Fibroblast of upper back skin (primary cell): ENCODE measurements around the gene NET1.
"Not testable (repeated sequence)": the region's sequence is repeated elsewhere in the genome, so short reads cannot be mapped to it uniquely, and the experiment has no call there.

Source experiments
- DNase-seq: peaks from one replicate; pipeline ENCODE4 v3.0.0-alpha.2; 2013

Gene NET1

DNA sequence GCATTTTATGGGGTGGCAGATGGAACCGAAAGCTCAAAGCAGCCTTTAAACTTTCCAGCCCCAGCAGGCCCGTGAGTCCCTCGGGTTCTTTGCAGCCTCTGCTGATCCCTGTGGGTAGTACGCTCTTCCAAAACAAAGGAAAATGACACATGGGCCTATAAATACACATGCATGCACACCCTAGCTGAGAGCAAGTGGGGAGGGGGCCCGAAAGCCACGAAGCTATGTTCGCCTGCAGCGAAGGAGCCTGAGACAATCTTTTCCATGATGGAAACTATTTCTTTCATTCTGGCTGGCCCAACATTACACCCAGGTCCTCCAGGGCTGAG, 54.8 kb downstream of the NET1 start:
- peak; percentile 26 for DNase-seq

DNA sequence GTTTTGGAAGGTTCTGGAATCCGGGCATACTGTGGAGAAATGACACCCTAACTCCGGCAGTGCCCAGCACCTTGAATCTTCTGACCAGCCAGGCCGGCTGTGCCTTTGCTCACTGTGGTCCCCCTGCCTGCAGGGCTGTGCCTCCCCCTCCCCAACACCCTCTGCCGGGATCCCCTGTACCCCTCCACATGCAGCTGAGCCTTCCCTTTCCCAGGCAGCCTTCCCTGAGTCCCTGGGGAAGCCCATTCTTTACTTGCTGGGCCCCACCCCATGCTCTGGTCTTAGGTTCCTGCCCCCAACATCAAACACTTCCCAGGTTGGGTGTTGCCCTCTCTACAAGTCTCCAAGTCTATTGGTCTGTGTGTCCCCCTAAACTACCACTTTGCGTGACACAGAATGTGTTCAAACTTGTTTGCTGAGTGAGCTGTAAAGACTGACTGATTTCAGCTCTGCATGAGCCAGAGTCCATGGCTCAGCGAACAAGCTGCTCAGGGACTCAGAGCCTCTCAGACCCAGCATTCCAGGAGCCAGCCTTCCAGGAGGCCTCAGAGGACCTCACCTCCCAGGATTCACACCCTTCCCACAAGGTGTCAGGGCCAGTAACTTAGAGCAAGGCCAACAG, 55.4 kb downstream of the NET1 start:
- no peak for DNase-seq

DNA sequence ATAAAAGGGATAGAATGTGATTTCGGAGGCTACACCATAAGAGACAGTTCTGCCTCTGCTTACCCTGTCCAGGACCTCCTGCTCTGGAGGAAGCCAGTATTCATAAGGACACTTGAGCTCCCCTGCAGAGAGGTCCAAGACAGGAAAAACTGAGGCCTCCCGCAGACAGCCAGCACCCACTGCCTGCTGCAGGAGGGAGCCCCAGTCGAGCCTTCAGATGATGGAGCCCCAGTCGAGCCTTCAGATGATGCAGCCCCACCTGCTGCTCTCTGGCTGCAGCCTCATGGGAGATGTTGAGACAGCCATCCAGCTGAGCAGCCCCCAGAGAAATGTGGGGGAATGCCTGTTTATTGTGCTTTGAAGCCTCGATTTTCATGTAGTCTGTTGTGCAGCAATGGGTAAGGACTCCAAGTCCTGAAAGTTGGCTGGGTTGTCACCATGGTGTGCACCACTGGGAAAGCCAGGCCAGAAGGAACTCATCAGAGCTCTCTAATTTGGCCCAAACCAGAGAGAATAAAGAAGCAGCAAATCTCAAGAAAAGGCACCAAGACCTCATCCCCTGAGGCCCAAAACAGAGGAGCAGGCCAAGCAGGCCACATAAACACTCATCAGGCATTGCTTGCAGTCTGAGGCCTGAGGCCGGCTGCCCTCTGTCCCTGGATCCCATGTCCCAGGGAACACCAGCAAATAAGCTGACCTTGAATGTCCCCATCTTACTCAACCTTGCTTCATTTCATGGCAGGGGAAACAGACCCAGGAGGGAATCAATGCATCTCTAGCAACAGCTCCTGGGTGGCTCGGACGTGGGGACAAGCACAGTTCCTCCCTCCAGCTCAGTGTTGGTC, 56.1 kb downstream of the NET1 start:
- no peak for DNase-seq

DNA sequence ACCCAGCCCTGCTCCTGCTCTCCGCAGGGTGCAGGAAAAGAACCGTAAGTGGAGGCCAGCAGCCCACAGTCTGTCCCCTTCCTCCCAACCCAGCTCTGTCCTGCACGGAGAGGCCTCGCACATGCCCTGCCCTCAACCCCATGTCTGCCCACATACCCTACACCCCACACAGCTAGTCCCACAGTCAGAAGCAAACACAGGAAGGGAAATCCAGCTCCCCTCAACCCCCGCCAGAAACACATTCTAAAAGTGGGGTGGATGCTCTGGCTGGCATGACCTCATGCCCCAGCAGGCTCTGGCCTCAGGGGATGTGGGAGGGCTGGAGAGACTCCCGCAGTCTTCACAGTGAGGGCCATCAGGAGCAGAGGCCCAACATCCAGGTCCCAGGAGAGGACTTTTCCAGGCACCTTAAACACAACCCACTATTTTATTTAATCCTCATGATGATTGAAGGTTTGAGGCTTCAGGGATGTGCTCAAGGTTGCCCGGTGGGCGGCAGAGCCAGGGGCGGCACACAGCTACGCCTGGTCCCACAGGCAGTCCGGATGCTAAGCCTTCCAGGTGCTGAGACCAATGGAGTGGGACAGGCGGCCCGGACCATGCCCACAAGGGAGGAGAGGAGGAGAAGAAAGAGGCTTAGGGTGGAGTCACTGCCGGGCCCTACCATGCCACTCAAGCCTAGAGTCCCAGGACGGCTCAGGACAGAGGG, 57.1 kb downstream of the NET1 start:
- DNase-seq: no peak

DNA sequence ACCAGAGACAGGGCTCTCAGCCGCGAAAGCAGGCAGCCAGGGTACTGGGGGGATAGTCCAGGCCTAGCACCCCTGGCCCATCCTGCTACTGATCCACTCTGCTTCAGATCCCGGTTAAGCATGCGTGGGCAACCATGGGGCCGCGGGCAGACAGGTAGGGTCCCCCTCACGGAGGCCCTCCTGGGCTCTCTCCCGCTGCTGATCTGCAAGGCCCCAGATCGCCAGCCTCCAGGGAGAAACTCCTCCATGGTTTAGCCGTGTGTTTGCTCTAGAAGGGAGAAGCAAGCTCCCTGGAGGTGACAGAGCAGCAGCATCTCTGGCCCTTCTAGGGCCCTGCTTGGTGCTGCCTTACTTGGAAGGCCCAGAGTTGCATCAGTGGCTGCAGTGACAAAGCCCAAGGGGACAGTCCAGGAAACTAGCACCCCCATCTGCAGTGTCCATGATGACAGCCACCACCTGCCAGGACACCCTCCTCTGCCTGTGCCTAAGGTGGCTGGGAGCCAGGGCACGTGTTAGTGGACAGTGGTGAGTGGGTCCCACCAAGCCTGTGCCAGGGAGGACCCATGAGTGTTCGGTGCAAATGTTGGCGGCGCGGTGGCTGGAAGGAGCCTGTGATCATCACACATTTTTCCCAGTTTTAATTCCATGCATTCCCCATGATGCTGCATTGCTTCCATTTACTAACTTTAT, 57.9 kb downstream of the NET1 start:
- DNase-seq: no peak

DNA sequence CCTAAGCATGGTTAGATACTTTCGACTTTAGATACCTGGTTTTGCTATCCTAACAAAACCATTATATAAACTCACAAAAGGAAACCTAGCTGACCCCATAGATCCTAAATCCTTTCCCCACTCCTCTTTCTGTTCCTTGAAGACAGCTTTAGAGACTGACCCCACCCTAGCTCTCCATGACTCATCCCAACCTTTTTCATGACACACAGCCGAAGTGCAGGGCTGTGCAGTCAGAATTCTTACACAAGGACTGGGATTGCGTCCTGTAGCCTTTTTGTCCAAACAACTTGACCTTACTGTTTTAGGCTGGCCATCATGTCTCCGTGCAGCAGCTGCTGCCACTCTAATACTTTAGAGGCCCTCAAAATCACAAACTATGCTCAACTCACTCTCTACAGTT, 62.3 kb downstream of the NET1 start:
- DNase-seq: not testable (repeated sequence)

DNA sequence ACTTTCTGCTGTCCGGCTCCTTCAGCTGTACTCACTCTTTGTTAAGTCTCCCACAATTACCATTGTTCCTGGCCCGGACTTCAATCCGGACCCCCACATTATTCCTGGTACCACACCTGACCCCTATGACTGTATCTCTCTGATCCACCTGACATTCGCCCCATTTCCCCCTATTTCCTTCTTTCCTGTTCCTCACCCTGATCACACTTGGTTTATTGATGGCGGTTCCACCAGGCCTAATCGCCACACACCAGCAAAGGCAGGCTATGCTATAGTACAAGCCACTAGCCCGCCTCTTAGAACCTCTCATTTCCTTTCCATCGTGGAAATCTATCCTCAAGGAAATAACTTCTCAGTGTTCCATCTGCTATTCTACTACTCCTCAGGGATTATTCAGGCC, 62.7 kb downstream of the NET1 start:
- DNase-seq: not testable (repeated sequence)

DNA sequence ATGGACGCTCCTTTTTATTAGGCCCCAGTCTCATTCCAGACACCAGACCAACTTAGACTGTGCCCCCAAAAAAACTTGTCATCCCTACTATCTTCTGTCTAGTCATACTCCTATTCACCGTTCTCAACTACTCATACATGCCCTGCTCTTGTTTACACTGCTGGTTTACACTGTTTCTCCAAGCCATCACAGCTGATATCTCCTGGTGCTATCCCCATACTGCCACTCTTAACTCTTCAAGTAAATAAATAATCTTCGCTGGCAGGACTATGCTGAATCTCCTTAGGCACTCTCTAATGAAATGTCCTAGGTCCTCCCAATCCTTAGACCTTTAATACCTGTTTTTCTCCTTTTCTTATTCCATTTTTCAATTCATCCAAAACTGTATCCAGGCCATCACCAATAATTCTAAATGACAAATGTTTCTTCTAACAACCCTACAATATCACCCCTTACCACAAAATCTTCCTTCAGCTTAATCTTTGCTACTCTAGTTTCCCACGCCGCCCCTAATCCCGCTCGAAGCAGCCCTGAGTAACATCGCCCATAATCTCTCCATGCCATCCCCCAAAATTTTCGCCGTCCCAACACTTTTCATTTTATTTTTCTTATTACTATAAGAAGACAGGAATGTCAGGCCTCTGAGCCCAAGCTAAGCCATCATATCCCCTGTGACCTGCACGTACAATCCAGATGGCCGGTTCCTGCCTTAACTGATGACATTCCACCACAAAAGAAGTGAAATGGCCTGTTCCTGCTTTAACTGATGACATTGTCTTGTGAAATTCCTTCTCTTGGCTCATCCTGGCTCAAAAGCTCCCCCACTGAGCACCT, 63.8 kb downstream of the NET1 start:
- DNase-seq: not testable (repeated sequence)

DNA sequence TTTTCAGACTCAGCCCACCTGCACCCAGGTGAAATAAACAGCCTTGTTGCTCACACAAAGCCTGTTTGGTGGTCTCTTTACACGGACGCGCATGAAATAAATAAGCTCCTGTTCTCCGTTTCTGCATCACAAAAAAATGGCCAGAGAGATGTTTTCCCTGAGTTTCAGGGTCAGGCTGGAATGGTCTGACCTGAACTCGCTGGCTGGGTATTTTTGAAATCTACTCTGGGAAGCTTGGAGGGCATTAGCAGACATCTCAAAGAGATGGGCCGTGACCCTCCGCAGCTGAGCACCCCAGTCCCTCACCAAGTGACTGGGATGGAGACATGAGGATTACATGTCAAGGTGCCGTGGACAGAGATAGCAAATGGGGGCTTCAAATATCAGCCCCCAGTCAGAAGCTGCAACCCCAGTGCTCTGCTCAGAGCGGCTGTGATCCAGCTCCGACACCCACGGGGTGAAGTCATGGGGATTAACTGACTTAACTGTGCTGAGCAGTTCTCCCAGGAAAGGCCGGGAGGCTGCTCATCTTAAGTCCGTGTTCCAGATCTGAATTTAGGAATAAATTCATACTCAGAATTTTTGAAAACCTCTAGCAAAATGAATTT, 64.7 kb downstream of the NET1 start:
- no peak for DNase-seq

DNA sequence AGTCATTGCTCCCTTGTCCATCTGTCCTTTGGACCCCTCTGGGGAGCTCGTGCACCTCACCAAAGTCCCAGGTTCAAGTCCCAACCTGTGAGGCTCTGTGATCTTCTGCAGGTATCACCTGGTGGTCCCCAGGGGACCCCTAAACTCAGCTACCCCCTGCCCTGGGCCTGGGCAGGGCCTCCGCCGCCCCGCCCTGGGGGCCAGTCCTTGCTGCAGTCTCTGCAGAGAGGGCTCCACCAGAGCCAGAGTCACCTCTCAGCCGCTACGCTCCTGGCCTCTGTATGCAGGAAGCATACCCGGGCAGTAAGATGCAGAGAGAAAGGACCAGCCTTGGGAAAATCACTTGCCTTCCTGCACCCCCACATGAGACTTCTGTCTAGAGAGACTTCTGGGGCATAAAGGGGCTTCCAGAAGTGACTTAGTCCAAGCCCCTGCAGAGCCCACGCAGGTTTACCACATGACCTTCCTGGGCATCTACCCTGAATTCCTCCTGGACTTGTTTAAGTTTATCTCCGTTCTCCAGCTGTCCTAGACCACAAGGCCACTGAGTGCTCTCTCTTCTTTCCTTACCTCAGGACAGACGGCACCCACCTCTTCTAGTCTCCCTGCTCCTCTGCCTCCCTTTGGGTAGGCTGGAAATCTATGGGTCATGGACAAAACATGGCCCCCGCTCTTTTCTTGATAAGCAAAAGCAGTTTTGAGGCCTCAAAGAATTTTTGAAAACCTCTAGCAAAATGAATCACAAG, 65.8 kb downstream of the NET1 start:
- no peak for DNase-seq

DNA sequence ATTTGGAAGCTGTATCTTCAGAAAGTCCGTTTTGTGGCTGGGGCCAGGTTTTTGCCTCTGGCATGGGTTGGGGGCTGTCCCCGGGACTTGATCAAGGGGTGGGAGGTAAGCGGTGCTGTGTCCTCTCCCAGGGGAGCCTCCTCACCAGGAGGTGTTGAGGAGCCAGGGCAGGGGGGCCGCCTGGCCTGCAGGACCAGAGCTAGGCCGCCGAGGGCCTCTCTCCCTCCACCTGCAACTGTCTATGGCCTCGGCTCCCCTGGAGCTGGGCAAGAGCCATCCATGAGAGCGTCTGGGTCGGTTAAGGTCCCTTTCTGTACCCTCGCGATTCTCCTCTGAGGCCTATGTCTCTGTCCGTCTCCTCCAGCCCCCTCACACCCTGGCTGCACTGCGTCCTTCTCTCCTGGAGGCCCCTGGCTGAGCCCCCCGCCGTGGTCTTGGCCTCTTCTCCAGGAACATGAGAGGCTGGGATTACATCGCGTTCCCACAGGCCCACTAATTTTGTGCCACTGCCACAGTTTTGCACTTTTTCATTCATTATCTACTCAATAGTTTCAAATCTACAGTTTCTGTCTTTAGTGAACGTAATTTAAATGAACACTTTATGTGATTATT, 66.4 kb downstream of the NET1 start:
- DNase-seq: no peak

DNA sequence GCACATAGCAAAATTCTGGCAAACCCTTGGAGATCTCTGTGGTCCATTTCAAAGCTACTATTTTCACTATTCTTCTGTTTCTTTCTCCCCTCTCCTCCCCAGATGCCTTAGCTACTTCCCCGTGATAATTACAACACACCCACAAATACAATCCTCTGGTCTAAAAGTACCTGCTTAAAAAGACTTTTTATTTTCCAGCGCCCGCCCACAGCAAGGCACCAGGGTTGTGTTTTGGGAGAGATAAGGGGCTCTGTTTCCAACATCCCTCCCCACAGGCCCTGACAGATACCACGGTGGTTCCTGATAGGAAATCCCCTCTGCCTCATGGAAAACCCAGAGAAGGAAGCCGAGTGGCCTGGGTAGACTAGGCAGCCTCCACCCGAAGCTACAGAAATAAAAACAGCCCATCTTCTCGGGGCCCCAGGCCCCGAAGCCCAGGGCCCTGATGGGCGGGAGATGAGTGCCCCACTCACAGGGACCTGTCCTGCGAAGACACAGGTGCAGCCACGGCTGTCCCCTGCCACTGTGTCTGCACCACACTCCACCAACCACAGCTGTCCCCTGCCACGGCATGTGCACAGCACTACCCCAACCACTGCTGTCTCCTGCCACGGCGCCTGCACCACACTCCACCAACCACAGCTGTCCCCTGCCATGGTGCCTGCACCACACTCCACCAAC, 67.3 kb downstream of the NET1 start:
- DNase-seq: no peak

DNA sequence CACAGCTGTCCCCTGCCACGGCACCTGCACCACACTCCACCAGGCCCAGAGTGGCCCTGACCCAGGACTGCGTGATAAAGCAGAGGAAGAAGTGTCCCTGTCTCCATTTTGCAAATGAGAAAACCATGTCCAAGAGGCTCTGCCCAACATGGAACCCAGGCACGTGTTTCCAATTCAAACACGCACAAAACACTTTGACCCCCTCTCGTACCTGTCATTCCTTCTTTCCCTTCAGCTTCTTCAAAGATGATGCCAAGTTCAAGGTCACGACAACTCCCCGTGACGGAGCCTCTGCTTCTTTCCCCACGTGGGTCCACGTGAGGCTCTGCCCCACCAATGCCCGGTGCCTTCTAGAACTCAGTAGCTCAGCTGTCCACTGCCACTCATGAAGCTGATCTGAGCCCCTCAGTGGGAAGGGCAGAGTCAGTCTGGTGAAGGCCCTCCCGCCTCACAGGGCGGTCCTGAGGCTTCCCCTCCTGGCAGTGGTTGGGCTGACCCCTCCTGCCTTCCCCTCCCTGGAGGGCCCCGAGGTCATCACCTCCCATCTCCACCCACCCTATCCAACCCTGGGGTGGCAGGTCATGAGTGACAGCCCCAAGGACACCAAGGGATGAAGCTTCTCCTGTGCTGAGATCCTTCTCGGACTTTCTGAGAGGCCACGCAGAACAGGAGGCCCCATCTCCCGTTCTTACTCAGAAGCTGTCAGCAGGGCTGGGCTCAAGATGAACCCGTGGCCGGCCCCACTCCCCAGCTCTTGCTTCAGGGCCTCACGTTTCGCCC, 68.0 kb downstream of the NET1 start:
- DNase-seq: no peak

DNA sequence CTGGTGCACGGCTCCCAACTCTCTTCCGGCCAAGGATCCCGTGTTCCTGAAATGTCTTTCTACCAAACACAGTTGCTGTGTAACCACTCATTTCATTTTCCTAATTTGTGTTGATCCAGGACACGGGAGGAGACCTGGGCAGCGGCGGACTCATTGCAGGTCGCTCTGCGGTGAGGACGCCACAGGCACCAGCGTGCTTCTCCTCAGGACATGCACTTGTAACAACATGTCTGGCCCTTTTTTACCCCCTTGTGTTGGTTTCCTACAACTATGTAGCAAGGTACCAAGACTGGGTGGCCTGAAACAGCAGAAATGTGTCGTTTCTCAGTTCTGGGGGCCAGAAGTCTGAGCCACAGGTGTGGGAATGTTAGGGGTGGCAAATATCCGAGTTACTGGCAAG, 68.8 kb downstream of the NET1 start:
- no peak for DNase-seq

DNA sequence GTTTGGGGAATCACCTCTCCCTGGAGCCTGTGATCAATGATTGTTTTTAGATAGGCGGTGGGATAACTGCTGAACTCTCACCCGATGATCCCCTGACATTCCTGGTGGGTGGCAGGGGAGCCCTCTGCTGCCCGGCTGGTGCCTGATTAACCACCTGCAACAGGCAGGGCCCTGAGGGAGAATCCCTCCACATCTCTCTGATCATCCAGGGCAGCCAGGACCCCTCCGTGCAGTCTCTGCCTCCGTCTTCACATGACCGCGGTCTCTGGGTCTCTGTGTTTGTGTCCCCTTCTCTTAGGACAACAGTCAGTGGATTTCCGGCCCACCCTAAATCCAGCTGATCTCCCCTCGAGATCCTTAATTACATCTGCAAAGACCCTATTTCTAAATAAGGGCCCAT, 69.7 kb downstream of the NET1 start:
- DNase-seq: no peak

DNA sequence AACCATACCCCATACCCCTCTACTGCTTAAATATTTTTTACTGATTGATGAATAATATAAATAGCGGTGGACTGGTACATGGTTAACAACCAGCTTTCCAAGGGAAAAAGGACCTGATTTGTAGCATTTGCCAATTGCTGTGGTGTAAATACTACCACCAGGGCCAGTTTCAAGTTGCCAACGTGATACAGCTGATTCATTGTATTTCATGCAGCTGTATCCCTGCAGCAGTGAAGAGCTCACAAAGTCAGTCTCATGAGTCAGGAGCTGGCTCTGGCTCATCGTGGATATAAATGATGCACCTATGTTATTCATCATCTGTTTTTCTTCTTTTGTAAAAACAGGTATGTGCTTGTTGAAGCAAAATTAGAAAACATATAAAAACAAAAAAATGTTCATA, 71.8 kb downstream of the NET1 start:
- DNase-seq: no peak

DNA sequence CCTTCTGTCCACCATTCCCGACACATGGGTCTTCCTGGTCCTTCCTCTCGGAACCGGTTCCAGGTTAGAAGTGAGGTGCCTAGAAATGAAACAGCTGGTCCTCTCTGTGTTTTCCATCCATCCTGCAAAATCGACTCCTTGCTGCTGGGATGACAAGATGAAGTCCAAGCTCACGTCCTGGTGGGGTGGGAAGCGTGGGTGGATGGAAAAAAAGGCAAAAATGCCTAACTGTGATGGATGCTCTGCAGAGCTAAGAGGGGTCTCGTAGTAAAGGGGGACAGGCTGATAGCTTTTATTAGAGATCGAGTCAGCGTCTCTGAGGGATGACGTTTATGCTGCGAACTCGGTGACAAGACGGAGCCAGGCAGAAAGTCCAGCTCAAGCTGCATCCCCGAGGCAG, 72.9 kb downstream of the NET1 start:
- no peak for DNase-seq

DNA sequence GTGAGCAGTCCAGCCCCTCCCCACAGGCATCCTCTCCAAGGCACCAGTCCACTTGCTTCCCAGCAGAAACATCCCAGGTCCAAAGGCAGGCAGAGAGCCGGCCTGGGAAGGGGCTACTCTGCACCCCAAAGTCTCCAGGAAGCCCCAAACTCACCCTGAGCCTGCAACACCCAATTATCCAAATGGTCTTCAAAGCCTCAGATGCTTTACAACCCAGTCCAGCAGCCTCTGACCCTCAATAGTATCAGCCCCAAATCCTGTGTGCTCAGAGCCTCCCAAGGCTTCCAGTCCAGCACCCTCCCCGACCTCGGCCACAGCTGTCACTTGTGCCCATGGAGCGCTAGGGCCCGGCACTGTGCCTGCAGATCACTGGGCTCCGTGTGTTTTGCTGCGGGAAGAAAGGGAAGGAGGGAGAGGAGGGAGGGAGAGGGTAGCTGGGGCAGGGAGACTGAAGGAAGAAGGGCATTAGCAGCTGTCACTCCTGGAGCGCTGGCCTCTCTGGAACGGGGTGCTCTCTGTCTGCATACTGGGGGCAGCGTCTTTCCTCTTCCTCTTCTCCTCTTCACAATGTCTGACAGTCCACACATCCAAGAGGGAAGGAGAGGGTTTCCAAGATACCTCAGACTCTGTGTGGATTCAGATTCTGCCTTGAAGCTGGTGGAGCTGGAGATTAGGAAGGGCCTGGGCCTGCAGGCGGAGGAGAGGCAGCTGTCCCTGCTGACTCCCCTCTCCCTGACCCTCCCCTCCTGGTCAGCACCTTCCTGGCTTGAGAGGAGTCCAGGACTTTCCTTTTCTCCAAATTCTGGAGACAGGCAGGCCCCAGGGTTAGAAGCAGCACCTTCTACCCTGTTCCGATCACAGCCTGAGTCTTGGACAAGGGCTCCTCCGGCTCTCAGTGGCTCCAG, 73.8 kb downstream of the NET1 start:
- no peak for DNase-seq
